HEK293 (cell line): ENCODE results near the gene RAB11FIP3.

ENCODE experiments used
- CTCF ChIA-PET: fragments of 350-600 bp; formaldehyde crosslinking; extraction: SDS; loops from one replicate; lab custom pipeline; 2021; ENCODE audit warnings: antibody characterized with exemption; lab: Yijun Ruan, JAX
- POLR2A ChIA-PET: fragments of 300-600 bp; formaldehyde crosslinking; extraction: SDS; loops from one replicate; lab custom pipeline; 2020; ENCODE audit warnings: antibody characterized with exemption, inconsistent platforms; lab: Yijun Ruan, JAX
- H3K27ac ChIP-seq: fragments of 200-500 bp; sonication (Bioruptor generic); 2 replicates; pipeline ENCODE4 v1.5.1; 2014; ENCODE audit warnings: low read depth, low read length, control low read depth, inconsistent platforms; ENCODE audit errors: extremely low read depth
- H3K36me3 ChIP-seq, 2 experiments: fragments of 200-500 bp in 1 of 2; sonication (Bioruptor generic) in 1 of 2; 1 replicate in 1 of 2; 2 replicates in 1 of 2; pipeline ENCODE4 v1.5.1; 2014 to 2017; ENCODE audit warnings: inconsistent platforms in 2 of 2, low read length in 2 of 2; ENCODE audit not compliant: control insufficient read depth in 2 of 2, insufficient read depth in 1 of 2
- H3K4me1 ChIP-seq: fragments of 200-500 bp; sonication (Bioruptor generic); 2 replicates; pipeline ENCODE4 v1.5.1; 2014; ENCODE audit warnings: mild to moderate bottlenecking, low read length, inconsistent platforms; ENCODE audit not compliant: control insufficient read depth, insufficient read depth
- H3K4me3 ChIP-seq: 2 replicates; pipeline ENCODE4 v1.5.1; 2011; ENCODE audit warnings: low read depth, mild to moderate bottlenecking, control low read depth, low read length, moderate library complexity
- H3K9me3 ChIP-seq: fragments of 200-500 bp; sonication (Bioruptor generic); 2 replicates; pipeline ENCODE4 v1.5.1; 2014; ENCODE audit warnings: low read depth, low read length, inconsistent platforms; ENCODE audit not compliant: control insufficient read depth, insufficient read depth
- REPIN1 ChIP-seq: fragments of 450-650 bp; formaldehyde crosslinking; IDR thresholded peaks from 2 replicates; pipeline ENCODE4 v1.5.1; 2017; ENCODE audit warnings: missing biosample characterization, missing genetic modification characterization, low read depth
- WT1 ChIP-seq: fragments of 450-650 bp; formaldehyde crosslinking; IDR thresholded peaks from 2 replicates; pipeline ENCODE4 v1.5.1; 2016; ENCODE audit warnings: missing biosample characterization, missing genetic modification characterization
- ZIC2 ChIP-seq: fragments of 450-650 bp; formaldehyde crosslinking; IDR thresholded peaks from 2 replicates; pipeline ENCODE4 v1.5.1; 2016; ENCODE audit warnings: missing biosample characterization, missing genetic modification characterization
- ZNF146 ChIP-seq: fragments of 450-650 bp; formaldehyde crosslinking; IDR thresholded peaks from 2 replicates; pipeline ENCODE4 v1.5.1; 2016; ENCODE audit warnings: missing biosample characterization, missing genetic modification characterization
- ZNF169 ChIP-seq: fragments of 450-650 bp; formaldehyde crosslinking; IDR thresholded peaks from 2 replicates; pipeline ENCODE4 v1.5.1; 2016; ENCODE audit warnings: missing biosample characterization, missing genetic modification characterization
- ZNF394 ChIP-seq: fragments of 450-650 bp; formaldehyde crosslinking; IDR thresholded peaks from 2 replicates; pipeline ENCODE4 v1.5.1; 2016; ENCODE audit warnings: missing biosample characterization, missing genetic modification characterization, mild to moderate bottlenecking, moderate library complexity, borderline replicate concordance
- ZNF558 ChIP-seq: fragments of 450-650 bp; formaldehyde crosslinking; IDR thresholded peaks from 2 replicates; pipeline ENCODE4 v1.5.1; 2016; ENCODE audit warnings: missing biosample characterization, missing genetic modification characterization
- ZNF677 ChIP-seq: fragments of 450-650 bp; IDR thresholded peaks from 2 replicates; pipeline ENCODE4 v1.5.0; 2018; ENCODE audit warnings: missing biosample characterization, mild to moderate bottlenecking, missing genetic modification characterization, moderate library complexity
- ZNF707 ChIP-seq: fragments of 450-650 bp; formaldehyde crosslinking; IDR thresholded peaks from 2 replicates; pipeline ENCODE4 v1.5.1; 2016; ENCODE audit warnings: missing biosample characterization, missing genetic modification characterization
- ZNF76 ChIP-seq: fragments of 450-650 bp; formaldehyde crosslinking; IDR thresholded peaks from 2 replicates; pipeline ENCODE4; 2016; ENCODE audit warnings: low read depth, missing biosample characterization, missing genetic modification characterization, borderline replicate concordance
- TF ChIP-seq, protein P1 (sequence below): fragments of 450-650 bp; formaldehyde crosslinking; conservative IDR thresholded peaks from 2 replicates; pipeline ENCODE4 v1.5.1; 2016; ENCODE audit warnings: low read depth, missing biosample characterization, missing genetic modification characterization

RAB11FIP3 gene

DNA sequence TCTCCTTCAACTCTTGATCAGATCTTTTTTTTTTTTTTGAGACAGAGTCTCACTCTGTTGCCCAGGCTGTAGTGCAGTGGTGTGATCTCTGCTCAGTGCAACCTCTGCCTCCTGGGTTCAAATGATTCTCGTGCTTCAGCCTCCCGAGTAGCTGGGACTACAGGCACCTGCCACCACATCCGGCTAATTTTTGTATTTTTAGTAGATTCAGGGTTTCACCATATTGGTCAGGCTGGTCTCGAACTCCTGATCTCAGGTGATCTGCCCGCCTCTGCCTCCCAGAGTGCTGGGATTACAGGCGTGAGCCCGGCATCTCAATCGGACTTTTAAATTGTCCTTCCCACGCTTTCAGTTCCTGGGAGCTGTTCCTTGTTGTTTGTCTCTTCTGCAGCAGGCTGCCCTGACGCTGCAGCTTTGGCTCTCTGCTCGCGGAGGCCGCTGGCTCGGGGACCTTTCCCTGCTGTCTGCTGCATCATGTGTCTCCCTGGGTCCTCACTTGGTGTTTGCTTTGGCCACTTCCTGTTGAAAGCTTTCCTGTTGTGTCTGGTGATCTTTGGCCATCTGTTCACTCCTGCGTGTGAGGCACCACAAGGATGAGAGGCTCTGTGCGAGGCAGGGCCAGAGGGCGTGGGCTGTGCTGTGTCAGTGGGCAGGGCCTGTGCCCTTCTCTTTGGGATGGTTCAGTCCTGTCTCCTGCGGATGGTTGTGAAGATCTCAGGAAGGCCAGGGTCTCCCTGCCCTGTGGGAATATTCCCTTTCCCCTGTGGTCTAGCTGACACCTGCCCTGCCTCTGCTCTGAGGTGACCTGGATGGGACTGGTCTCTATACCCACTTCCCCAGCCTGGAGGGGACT lies 83.7 kb downstream of the RAB11FIP3 start (continued):
- TF ChIP-seq, protein P1, sequence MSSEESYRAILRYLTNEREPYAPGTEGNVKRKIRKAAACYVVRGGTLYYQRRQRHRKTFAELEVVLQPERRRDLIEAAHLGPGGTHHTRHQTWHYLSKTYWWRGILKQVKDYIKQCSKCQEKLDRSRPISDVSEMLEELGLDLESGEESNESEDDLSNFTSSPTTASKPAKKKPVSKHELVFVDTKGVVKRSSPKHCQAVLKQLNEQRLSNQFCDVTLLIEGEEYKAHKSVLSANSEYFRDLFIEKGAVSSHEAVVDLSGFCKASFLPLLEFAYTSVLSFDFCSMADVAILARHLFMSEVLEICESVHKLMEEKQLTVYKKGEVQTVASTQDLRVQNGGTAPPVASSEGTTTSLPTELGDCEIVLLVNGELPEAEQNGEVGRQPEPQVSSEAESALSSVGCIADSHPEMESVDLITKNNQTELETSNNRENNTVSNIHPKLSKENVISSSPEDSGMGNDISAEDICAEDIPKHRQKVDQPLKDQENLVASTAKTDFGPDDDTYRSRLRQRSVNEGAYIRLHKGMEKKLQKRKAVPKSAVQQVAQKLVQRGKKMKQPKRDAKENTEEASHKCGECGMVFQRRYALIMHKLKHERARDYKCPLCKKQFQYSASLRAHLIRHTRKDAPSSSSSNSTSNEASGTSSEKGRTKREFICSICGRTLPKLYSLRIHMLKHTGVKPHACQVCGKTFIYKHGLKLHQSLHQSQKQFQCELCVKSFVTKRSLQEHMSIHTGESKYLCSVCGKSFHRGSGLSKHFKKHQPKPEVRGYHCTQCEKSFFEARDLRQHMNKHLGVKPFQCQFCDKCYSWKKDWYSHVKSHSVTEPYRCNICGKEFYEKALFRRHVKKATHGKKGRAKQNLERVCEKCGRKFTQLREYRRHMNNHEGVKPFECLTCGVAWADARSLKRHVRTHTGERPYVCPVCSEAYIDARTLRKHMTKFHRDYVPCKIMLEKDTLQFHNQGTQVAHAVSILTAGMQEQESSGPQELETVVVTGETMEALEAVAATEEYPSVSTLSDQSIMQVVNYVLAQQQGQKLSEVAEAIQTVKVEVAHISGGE (tag by site-specific recombination), result no peak
- TF ChIP-seq, all 188 proteins: peak for 0

DNA sequence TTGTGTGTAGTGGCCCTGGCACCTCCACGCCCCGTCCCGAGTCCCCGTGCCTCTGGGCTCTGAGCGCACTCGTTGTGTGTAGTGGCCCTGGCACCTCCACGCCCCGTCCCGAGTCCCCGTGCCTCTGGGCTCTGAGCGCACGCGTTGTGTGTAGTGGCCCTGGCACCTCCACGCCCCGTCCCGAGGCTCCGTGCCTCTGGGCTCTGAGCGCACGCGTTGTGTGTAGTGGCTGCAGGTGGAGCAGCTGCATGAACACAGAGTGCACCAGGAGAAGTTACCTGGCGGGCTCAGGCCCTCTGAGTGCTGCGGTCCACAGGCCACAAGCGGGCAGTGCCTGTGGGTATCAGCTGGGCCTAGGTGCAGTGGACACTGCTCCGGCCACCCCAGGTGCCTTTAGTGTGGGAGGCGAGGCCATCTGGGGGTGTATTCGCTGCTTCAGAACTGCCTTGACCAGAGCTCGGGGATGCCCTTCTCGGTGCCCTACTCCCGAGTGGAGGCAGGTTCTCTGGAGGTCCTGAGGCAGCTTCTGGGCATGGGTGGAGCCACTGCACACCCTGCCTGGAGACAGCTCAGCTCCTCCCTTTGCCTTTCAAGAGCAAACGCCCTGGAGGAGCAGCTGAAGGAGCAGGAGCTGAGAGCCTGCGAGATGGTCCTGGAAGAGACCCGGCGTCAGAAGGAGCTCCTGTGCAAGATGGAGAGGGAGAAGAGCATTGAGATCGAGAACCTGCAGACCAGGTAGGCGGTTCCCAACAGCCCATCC lies 84.8 kb downstream of the RAB11FIP3 start:
- ChIA-PET CTCF (no interaction called here), POLR2A (interaction anchor here (0.5 kb wide), 1 partner anchor 13 kb away, joined by 3 read pairs; no protein-coding TSS in a partner anchor)
- peaks cover 0 to 47% of the 10 kb centered on the region in 2 experiments; a peak in 1 of 3 replicates for H3K36me3 ChIP-seq
- H3K27ac ChIP-seq, result no peak overlapping the region
- H3K9me3 ChIP-seq, result no peaks in the 10 kb centered on the region
- H3K4me3 ChIP-seq, result no peak overlapping the region
- TF ChIP-seq ZNF394 (tag by site-specific recombination) (0 out of 2 replicates have a peak, but pooled peaks have one; percentile 23), ZNF169 (tag by site-specific recombination) (no peak)
- TF ChIP-seq, all 188 proteins: peak for 1
- H3K4me1 ChIP-seq, result no peaks in the 10 kb centered on the region

DNA sequence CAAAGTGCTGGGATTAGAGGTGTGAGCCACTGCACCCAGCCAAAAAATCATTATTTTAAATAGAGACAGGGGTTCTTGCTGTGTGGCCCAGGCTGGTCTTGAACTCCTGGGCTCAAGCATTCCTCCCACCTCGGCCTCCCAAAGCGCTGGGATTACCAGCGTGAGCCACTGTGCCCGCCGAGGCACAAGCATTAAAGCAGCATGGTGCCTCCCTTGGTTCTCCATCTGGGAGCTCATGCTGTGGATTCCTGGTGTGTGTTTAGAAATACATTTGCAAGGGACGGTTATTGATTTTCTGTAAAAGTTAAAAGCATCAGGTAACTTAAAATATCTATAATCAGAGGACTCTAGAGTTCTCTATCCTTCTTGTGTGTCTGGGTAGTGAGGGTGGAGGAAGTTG lies 87.4 kb downstream of the RAB11FIP3 start:
- Histone ChIP-seq H3K4me1 (no peaks in the 10 kb centered on the region), H3K27ac (no peak overlapping the region), H3K9me3 (no peaks in the 10 kb centered on the region), H3K4me3 (no peak overlapping the region), H3K36me3 (peaks cover 0 to 49% of the 10 kb centered on the region in 2 experiments; a peak in 2 of 3 replicates)
- ChIA-PET CTCF (interaction anchor here (0.6 kb wide), 1 partner anchor 419 kb away, joined by 4 read pairs; no protein-coding TSS in a partner anchor), POLR2A (no interaction called here)
- TF ChIP-seq ZNF677 (tag by site-specific recombination) (no peak), ZIC2 (tag by site-specific recombination) (peak; percentile 98)

DNA sequence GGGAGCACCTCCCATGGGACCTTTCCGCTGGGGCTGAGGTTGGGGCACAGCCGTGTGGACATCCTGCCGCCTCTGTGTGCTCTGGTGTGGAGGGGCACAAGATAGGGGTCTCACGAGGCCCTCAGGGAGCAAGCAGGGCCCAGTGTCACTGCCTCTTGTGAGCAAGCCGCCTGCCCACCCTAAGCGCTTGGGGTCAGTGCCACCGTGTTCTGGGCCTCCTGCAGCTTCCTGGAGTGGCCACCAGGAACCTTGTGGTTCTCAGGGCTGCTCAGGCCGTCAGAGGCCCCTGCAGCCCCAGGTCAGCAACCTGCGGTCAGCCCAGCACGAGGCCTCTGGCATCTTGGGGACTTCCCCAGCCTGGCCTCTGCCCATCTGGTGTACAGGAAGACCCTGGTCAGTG lies 88.5 kb downstream of the RAB11FIP3 start:
- Histone ChIP-seq H3K27ac (no peak overlapping the region), H3K4me3 (no peak overlapping the region), H3K9me3 (no peaks in the 10 kb centered on the region), H3K4me1 (no peaks in the 10 kb centered on the region), H3K36me3 (peaks cover 0 to 52% of the 10 kb centered on the region in 2 experiments; a peak in 2 of 3 replicates)
- ChIA-PET POLR2A (interaction anchor here (0.6 kb wide), 1 partner anchor 13 kb away, joined by 4 read pairs; no protein-coding TSS in a partner anchor), CTCF (no interaction called here)
- TF ChIP-seq ZNF558 (tag by site-specific recombination) (no peak), ZNF707 (tag by site-specific recombination) (no peak), ZNF146 (tag by site-specific recombination) (no peak), ZNF76 (tag by site-specific recombination) (no peak), REPIN1 (tag by site-specific recombination) (no peak), WT1 (tag by site-specific recombination) (no peak)
